ENCODE results near the gene ANKDD1A.

Gene ANKDD1A

GRCh38 chr15:64975390-64975789 is 63.7 kb downstream of the ANKDD1A start:
- TF ChIP-seq ZNF830 (tag by site-specific recombination; IDR thresholded peaks at IDR 0.05; ENCODE audit: low read depth) (no peak), ZNF350 (tag by site-specific recombination; IDR thresholded peaks at IDR 0.05) (no peak), ZNF366 (tag by site-specific recombination; conservative IDR thresholded peaks at IDR 0.05) (no peak), YY1 (tag by site-specific recombination; IDR thresholded peaks at IDR 0.05) (no peak), MYNN (tag by site-specific recombination; IDR thresholded peaks at IDR 0.05; ENCODE audit: borderline replicate concordance) (no peak), ZNF585B (tag by site-specific recombination; IDR thresholded peaks at IDR 0.05) (no peak), ZNF18 (tag by site-specific recombination; IDR thresholded peaks at IDR 0.05) (no peak)
- H3K4me3 ChIP-seq (ENCODE audit: low read depth, low read length) = no peak overlapping the region
- peaks cover 18 to 50% of the 10 kb centered on the region in 2 experiments; a peak in 2 of 3 replicates for H3K36me3 ChIP-seq (ENCODE audit: control insufficient read depth in 2 of 2, insufficient read depth in 1 of 2, low read length in 2 of 2)
- H3K4me1 ChIP-seq (ENCODE audit: control insufficient read depth, insufficient read depth, low read length) = no peaks in the 10 kb centered on the region
- ChIA-PET POLR2A (no interaction called here), CTCF (interaction anchor here (0.7 kb wide), 1 partner anchor 37 kb away, joined by 3 read pairs; no protein-coding TSS in a partner anchor)
- H3K9me3 ChIP-seq (ENCODE audit: control insufficient read depth, insufficient read depth, low read depth, low read length) = no peaks in the 10 kb centered on the region
- H3K27ac ChIP-seq (ENCODE audit: extremely low read depth, low read depth, low read length) = no peak overlapping the region

GRCh38 chr15:64979252-64979710 is 67.6 kb downstream of the ANKDD1A start:
- H3K9me3 ChIP-seq (ENCODE audit: control insufficient read depth, insufficient read depth, low read depth, low read length) = no peaks in the 10 kb centered on the region
- H3K4me3 ChIP-seq (ENCODE audit: low read depth, low read length) = no peak overlapping the region
- no peak for TF ChIP-seq PATZ1 (tag by site-specific recombination; IDR thresholded peaks at IDR 0.05)
- no peak for TF ChIP-seq EGR2 (tag by site-specific recombination; IDR thresholded peaks at IDR 0.05; ENCODE audit: low read depth)
- no peak for TF ChIP-seq ZBTB7A (tag by site-specific recombination; IDR thresholded peaks at IDR 0.05; ENCODE audit: low read depth)
- no peak for TF ChIP-seq ZNF24 (tag by site-specific recombination; IDR thresholded peaks at IDR 0.05)
- ChIA-PET CTCF (interaction anchor here (0.6 kb wide), 1 partner anchor 71 kb away, joined by 3 read pairs; no protein-coding TSS in a partner anchor), POLR2A (no interaction called here)
- no peak overlapping the region for H3K27ac ChIP-seq (ENCODE audit: extremely low read depth, low read depth, low read length)
- H3K4me1 ChIP-seq (ENCODE audit: control insufficient read depth, insufficient read depth, low read length) = no peaks in the 10 kb centered on the region
- peaks cover 8 to 30% of the 10 kb centered on the region in 2 experiments; a peak in 2 of 3 replicates for H3K36me3 ChIP-seq (ENCODE audit: control insufficient read depth in 2 of 2, insufficient read depth in 1 of 2, low read length in 2 of 2)

- Histone ChIP-seq H3K36me3 (ENCODE audit: control insufficient read depth in 2 of 2, insufficient read depth in 1 of 2, low read length in 2 of 2) (peaks cover 0 to 25% of the 10 kb centered on the region in 2 experiments; a peak in 2 of 3 replicates), H3K9me3 (ENCODE audit: control insufficient read depth, insufficient read depth, low read depth, low read length) (no peaks in the 10 kb centered on the region), H3K4me1 (ENCODE audit: control insufficient read depth, insufficient read depth, low read length) (no peaks in the 10 kb centered on the region), H3K27ac (ENCODE audit: extremely low read depth, low read depth, low read length) (no peak overlapping the region), H3K4me3 (ENCODE audit: low read depth, low read length) (no peak overlapping the region)
- ChIA-PET POLR2A (interaction anchor here (0.6 kb wide), 1 partner anchor 31 kb away, joined by 4 read pairs; no protein-coding TSS in a partner anchor), CTCF (interaction anchor here (0.6 kb wide), 1 partner anchor 1370 kb away, joined by 3 read pairs; no protein-coding TSS in a partner anchor)
- TF ChIP-seq ZNF19 (tag by site-specific recombination; IDR thresholded peaks at IDR 0.05; ENCODE audit: low read depth) (no peak), ZNF214 (tag by site-specific recombination; IDR thresholded peaks at IDR 0.05; ENCODE audit: borderline replicate concordance) (no peak), BCL11B (tag by site-specific recombination; IDR thresholded peaks at IDR 0.05; ENCODE audit: low read depth) (no peak), KLF10 (tag by site-specific recombination; IDR thresholded peaks at IDR 0.05) (no peak), ATF2 (tag by site-specific recombination; IDR thresholded peaks at IDR 0.05; ENCODE audit: low read depth) (no peak), ZNF645 (tag by site-specific recombination; IDR thresholded peaks at IDR 0.05) (no peak), ZNF362 (tag by site-specific recombination; IDR thresholded peaks at IDR 0.05) (no peak), ZNF23 (tag by site-specific recombination; IDR thresholded peaks at IDR 0.05; ENCODE audit: borderline replicate concordance) (no peak), ZNF664 (tag by site-specific recombination; IDR thresholded peaks at IDR 0.05) (no peak), ZBTB21 (tag by site-specific recombination; IDR thresholded peaks at IDR 0.05) (no peak), ZNF548 (tag by site-specific recombination; IDR thresholded peaks at IDR 0.05) (no peak)
Measured at GRCh38 chr15:64981812-64982431, 70.2 kb downstream of the ANKDD1A start.

Data from HEK293 (cell line).